Stimulated activated CD8-positive, alpha-beta memory T cell treated with anti-CD3 and anti-CD28 coated beads, Interleukin-12 subunit alpha, Interleukin-12 subunit beta, amount 100 ng/mL, for 24 hours (primary cell): ENCODE measurements around the gene ANKRD13A.
A peak's percentile ranks its signal among the peaks of the same experiment; 100 is the strongest.
"Not testable (repeated sequence)": the region's sequence is repeated elsewhere in the genome, so short reads cannot be mapped to it uniquely, and the experiment has no call there.

Experiments used
- DNase-seq: peaks from one replicate; pipeline ENCODE4 v3.0.0-alpha.2; 2020; ENCODE audit errors: extremely low read depth

The ANKRD13A gene

DNA sequence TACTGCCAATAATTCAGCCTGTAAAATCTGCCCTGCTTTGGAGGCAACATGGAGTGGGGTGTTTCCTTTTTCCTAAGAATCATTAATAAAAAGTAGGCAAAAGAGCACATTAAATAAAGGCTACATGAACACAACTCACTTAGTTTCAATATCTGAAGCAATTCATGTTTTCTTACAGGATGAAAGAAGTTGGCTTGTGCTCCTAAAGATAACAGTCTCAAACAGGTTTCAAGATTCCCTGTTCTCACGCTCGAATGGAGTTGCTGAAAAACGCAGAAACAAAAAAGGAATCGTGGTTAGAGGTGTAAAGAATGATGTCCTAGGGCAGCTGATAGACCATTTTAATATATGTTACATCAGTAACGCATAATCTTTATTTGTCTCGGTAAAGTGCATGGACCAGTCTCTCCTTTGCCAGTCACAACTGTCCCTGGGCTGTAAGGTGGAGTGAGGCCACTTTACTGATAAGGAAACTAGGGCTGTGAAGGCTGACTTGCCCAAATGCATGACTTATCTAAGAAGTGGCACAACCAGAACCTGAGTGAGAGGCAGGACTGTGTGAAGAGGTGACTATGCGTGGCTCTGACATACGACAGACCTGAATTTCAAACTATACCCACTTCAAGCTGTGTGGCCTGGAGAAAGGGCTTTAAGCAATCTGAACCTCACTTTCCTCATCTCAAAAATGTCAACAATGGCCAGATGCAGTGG, 15.6 kb upstream of the ANKRD13A start:
- no peak for DNase-seq

DNA sequence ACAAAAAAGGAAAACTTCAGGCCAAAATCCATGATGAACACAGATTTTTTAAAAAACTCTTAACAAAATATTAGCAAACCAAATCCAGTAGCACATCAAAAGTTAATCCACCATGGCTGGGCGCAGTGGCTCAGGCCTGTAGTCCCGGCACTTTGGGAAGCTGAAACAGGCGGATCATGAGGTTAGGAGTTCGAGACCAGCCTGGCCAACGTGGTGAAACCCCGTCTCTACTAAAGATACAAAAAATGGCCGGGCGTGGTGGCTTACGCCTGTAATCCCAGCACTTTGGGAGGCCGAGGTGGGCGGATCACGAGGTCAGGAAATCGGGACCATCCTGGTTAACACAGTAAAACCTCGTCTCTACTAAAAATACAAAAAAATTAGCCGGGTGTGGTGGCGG, 13.0 kb upstream of the ANKRD13A start:
- not testable (repeated sequence) for DNase-seq

- DNase-seq, result no peak
Measured at GRCh38 chr12:109987615-109988014, 11.6 kb upstream of the ANKRD13A start.

GRCh38 chr12:109988274-109988673, 11.0 kb upstream of the ANKRD13A start:
- no peak for DNase-seq

GRCh38 chr12:109988903-109989302, 10.3 kb upstream of the ANKRD13A start:
- no peak for DNase-seq

DNA sequence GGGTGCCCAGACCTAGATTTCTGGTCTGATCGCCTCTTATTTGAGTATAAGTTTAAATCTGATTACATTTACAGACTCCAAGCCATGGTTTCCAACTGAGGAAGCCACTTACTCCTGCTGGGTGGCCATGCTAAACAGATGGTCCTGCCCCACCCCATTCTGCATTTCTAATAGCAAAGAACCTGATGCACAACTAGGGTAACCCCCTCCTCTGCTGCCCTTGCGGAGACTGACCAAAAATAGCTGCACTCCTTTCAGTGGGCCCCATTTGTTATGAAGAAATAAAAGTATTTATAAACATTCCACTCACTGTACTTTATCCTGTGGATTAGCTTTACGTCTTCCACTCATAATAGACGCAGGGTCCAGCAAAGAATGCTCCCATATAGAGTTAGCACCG, 9.8 kb upstream of the ANKRD13A start:
- DNase-seq, result no peak

- DNase-seq, result no peak
Measured at GRCh38 chr12:109991586-109991985, 7.6 kb upstream of the ANKRD13A start.

- DNase-seq, result no peak
Measured at GRCh38 chr12:109993091-109993490, 6.1 kb upstream of the ANKRD13A start.

DNA sequence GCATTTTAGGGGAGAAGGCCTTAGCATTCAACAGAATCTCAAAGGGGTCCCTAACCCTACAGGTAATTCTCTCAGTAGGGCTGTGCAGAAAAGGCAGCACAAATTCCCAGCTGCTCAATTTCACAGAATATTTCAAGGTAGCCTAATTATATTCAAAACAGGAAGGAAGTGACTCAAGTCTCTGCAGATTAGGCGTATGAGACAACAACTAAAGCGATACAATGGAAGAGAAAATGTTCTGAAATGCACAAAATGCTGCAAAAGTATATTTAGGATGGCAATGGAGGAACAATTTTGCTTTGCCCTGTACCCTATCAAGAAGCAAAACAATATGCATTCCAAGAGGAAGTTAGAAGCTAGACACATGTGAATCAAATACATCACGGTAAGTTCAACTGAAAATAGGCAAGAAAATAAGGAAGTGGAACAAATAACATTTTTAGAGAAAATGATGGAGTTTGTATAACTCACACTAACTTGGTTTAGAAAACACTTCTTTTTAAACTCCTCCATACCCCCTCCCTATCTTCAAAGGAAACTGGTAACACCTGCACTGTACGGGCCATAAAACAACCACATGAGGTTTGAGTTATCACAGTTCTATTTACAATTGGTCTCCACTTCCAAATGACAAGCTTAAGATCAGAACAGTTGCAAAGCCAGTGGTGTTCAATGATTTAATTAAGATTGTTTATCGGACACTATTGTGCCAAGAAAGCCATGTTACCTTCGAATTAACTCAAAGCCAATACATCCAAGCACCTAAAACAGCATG, 4.6 kb upstream of the ANKRD13A start:
- no peak for DNase-seq

DNA sequence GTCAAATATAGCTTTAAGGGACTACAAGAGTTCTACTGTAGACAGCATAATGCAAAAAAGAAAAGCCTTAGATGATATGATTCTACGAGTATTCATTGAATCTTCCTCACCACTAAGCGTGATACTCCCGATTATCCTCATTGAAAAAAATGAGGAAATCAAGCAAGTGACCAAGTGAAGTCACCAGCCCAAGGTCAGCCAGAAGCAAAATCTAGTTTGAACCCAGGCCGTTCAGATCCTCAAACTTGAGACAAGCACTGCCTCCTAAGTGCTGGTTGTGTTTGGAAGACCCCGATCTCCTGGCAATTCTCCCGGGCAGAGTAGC, 3.9 kb upstream of the ANKRD13A start:
- DNase-seq, result no peak

- DNase-seq, result peak; percentile 88
Measured at GRCh38 chr12:109995686-109996482, 3.3 kb upstream of the ANKRD13A start, which contains the start of gene GIT2. Gene GIT2, minus strand, starts transcription at chr12:109996368. Its CDS starts 144 bp downstream, at chr12:109996224.

- DNase-seq, result no peak
Measured at GRCh38 chr12:109996483-109996853, 2.8 kb upstream of the ANKRD13A start.

DNA sequence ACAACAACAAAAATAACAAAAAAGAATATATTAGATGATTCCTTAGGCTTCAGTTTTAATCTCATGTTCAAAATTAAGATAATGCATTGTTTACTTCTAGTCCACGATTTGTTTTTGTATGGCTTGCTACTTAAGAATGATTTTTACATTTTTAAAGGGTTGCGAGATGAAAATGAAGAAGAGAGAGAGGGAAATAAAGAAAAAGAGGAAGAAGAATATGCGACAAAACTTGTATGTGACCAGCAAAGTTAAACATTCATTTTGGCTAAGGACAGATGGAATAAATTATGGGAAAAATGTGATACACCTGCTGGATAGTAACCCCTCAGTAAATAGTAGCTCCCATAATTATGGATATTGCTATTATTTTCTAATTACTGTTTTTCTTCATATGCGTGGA, 1.8 kb upstream of the ANKRD13A start:
- no peak for DNase-seq

DNA sequence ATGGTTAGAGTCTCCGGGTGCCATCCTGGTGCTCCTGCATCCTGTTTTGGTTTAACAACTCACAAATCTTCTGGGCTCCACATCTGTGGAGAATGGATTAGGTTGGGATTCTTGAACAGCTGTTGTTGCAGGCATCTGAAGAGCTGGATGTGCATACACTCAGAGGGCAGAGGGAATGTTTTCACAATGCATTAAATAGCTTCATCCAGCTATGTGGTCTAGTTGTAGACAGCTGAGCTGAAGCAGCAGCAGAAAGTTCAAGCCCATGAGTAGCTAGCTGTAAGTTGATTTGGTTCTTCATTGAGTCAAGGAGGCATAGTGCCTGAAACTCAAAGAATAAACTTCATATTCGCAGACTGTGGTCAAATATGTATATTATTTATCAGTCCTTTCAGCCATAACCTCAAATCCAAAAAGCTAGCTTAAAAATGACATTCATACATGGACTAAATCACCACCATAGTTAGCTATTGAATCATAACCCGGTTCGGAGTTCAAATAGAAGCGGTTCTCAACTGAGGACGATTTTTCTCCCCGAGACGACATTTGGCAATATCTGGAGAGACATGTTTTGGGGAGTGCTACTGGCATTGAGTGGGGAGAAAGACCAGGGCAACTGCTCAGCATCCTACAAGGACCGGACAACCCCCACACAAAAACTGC, 858 bp upstream of the ANKRD13A start:
- DNase-seq, result no peak

DNA sequence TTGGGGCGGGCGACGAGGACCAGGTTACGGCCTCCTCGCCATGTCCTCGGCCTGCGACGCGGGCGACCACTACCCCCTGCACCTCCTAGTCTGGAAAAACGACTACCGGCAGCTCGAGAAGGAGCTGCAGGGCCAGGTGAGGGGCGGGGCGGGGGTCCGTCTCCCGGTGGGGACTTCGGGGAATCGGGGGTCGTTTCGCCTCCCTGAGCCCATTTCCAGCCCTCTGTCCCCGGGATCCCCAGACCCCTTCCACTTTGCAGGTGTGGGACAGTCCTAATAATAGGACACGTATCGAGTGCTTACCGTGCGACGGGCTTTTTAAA, 380 bp downstream of the ANKRD13A start:
- no peak for DNase-seq

GRCh38 chr12:109999983-110000505, 814 bp downstream of the ANKRD13A start:
- DNase-seq, result no peak

GRCh38 chr12:110001596-110001995, 2.4 kb downstream of the ANKRD13A start:
- DNase-seq, result no peak

DNA sequence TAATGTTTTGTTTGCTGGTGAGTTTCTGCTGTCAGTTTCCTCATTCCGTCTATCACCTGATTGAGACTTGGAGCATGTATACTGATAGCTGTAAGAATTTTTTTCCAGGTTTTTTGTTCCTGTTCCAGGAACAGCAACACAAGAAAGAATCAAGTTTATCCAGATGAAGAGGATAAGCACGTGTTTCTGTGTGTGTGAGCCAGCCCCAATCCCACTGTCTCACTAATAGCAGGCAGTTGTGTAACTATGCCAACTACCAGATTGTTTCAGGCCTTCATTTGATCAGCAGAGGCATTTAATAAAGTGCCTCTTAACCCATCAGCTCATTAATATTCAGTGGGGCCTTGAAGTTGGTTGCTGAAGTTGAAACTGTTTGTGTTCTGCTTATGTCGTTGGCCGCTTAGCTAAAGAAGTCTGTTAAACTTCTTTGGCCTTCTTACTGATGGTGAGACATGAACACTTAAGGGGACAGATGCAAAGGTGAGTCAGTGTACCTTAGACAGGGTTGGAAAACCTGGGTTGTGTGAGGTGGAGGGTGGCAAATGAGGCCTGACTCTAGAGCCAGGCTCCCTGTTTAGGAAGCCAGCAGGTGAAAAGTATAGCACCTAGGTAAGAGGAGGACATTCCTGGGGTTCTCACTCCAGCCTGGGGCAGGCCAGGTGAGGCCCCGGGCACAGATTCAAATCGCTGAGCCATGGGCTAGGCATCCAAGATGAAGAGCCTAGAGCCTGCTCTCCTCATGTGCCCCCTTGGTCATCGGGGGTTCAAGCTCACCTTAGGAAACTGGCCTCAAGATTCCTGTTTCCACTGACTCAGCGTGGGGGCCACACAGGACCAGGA, 3.7 kb downstream of the ANKRD13A start:
- DNase-seq, result no peak

DNA sequence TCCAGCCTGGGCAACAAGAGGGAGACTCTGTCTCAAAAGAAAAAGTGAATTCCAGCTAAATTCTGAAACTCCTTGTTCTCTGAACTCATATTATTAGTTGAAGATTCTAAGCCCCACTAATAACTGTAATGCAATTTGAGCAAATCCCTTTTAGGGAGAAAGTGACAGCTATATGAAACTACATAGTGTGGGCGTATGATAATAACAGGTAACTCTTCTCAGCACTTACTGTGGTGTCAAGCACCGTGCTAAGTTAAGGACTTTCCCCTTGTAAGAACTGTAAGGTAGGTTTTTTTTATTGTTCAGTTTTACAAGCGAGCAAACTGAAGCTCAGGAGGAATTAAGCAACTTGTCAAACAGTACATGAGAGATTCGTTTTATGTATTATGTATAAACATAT, 5.4 kb downstream of the ANKRD13A start:
- no peak for DNase-seq

GRCh38 chr12:110005319-110005973, 6.2 kb downstream of the ANKRD13A start:
- no peak for DNase-seq

DNA sequence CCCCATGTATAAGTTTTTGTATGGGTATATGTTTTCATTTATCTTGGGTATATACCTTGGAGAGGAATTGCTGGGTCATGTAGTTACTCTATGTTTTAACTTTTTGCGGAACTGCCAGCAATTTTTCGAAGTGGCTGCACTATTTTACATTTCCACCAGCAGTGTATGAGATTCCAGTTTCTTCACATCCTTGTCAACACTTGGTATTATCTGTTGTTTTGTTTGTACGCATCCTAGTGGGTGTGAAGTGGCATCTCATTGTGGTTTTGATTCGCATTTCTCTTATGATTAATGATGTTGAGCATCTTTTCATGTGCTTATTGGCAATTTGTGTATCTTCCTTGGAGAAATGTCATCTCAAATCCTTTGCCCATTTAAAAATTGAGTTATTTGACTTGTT, 6.9 kb downstream of the ANKRD13A start:
- no peak for DNase-seq
